Sigmoid colon (tissue), 7 donors: ENCODE results near the gene QRFP. TPM values are rescaled to one million over a fixed set of nuclear protein-coding genes. Genes with fewer than 3 reads are reported as not detected.
A peak's percentile ranks its signal among the peaks of the same experiment; 100 is the strongest.

Source experiments
- DNase-seq: peaks from one replicate; pipeline ENCODE4 v3.0.0-alpha.2; 2019
- H3K27ac ChIP-seq, 4 donors: fragments of 200-600 bp; sonication (generic); one replicate each; pipeline ENCODE4 v1.5.1; 2016 to 2019; ENCODE audit warnings: mild to moderate bottlenecking in 1 of 4
- H3K27me3 ChIP-seq, 3 donors: fragments of 200-600 bp; sonication (generic); one replicate each; pipeline ENCODE4 v1.5.1; 2019; ENCODE audit warnings: mild to moderate bottlenecking in 1 of 3
- H3K36me3 ChIP-seq, 4 donors: fragments of 200-600 bp; sonication (generic); one replicate each; pipeline ENCODE4 v1.5.1; 2016 to 2019
- H3K4me1 ChIP-seq, 4 donors: fragments of 200-600 bp; sonication (generic); one replicate each; pipeline ENCODE4 v1.5.1; 2017 to 2019
- H3K4me3 ChIP-seq, 4 donors: fragments of 200-600 bp; sonication (generic); one replicate each; pipeline ENCODE4 v1.5.1; 2017 to 2019; ENCODE audit warnings: mild to moderate bottlenecking in 2 of 4, moderate library complexity in 1 of 4
- H3K9me3 ChIP-seq, 4 donors: fragments of 200-600 bp in 3 of 4; sonication (generic) in 3 of 4; one replicate each; pipeline versions ENCODE4 v1.5.1 to v1.6.1; 2013 to 2019
- CTCF ChIP-seq, 4 experiments: fragments of 450-650 bp in 3 of 4; fragments of 200-600 bp in 1 of 4; IDR thresholded peaks; one replicate each; pipeline ENCODE4 v1.5.1; 2016 to 2019; ENCODE audit warnings: antibody characterized with exemption in 4 of 4, mild to moderate bottlenecking in 3 of 4, moderate library complexity in 2 of 4
- EP300 ChIP-seq, 4 donors: sonication (generic); formaldehyde crosslinking; IDR thresholded peaks; one replicate each; pipeline ENCODE4 v1.6.1; 2017; ENCODE audit warnings: antibody characterized with exemption in 4 of 4
- POLR2A ChIP-seq, 2 donors: fragments of 450-650 bp; IDR thresholded peaks; one replicate each; pipeline ENCODE4 v1.6.1; 2016; ENCODE audit warnings: antibody characterized with exemption in 2 of 2, mild to moderate bottlenecking in 2 of 2, moderate library complexity in 2 of 2
- POLR2AphosphoS5 ChIP-seq, 4 donors: sonication (generic); formaldehyde crosslinking; IDR thresholded peaks; one replicate each; pipeline ENCODE4 v1.6.1; 2017; ENCODE audit warnings: antibody characterized with exemption in 4 of 4
- WGBS, 2 donors: extraction: QIAGEN DNeasy Blood & Tissue Kit; methylation state at CpG; one replicate each; pipeline ENCODE4 v1.1.7; 2013; 5-methylcytosine and 5-hydroxymethylcytosine counted together
- intact Hi-C: fragments of 100-400 bp; cut with DNase I; formaldehyde crosslinking; loops from one replicate; pipeline ENCODE4 v1.15.1; 2023
- polyA plus RNA-seq, 3 donors: library from polyadenylated mRNA; stranded (reverse); fragments of 200-250 nt; gene quantifications; one replicate each; pipeline ENCODE4 v1.2.3, GENCODE V29; 2013
- total RNA-seq, 4 donors: library from RNA; depleted of rRNA; stranded (reverse); fragments of >200 nt; gene quantifications; one replicate each; pipeline ENCODE4 v1.1.0, GENCODE V29; 2016
- donor health status: healthy with polysubstance abuse.
- donor health status: Bipolar disorder and iron deficiency.
- donor health status: healthy.

The QRFP gene
- total and polyA plus RNA-seq, 7 donors, result 0.20 TPM; not detected in 6

DNA sequence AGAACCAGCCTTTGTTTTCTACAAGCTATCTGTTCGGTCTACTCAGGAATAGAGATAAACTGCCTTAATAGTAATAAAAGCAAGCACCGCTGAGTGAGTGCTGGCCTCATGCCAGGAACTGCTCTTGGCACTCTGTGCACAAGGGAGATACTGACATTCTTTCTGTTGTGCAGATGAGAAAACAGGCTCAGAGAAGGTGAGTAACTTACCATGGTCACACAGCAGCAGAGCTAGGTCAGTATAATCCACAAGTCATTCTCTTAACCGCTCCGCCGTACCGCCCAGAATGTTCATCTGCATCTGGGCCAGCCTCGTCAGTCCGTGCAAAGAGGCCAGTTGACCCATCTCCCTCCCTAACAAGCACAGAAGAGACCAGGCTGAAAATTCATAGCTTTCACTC is 27.4 kb downstream of the QRFP start:
- H3K36me3 ChIP-seq, result peaks cover 14 to 81% (median 37%) of the 10 kb centered on the region in 4 donors
- no peak for DNase-seq
- no peak overlapping the region for H3K4me3 ChIP-seq
- no peaks in the 10 kb centered on the region for H3K27me3 ChIP-seq
- peaks cover 0 to 98% (median 84%) of the 10 kb centered on the region in 4 donors for H3K4me1 ChIP-seq
- intact Hi-C loops, result loop anchor here (5.0 to 10.0 kb wide), 2 partner anchors 73 to 424 kb away; partner anchors contain the start of gene ASS1
- WGBS, 2 donors, result 68 to 75% methylated on average over 8 of the region's 8 CpGs
- no peaks in the 10 kb centered on the region for H3K9me3 ChIP-seq
- TF ChIP-seq POLR2AphosphoS5 (IDR thresholded peaks at IDR 0.05) (peak in 2 of 4 donors; percentile 36 to 40), EP300 (IDR thresholded peaks at IDR 0.05) (no peak), POLR2A (IDR thresholded peaks at IDR 0.05) (no peak)
- peak overlapping the region in 2 of 4 donors; percentile 89 to 95 for H3K27ac ChIP-seq

GRCh38 chr9:130868230-130868629 is 28.4 kb downstream of the QRFP start:
- H3K9me3 ChIP-seq, result no peaks in the 10 kb centered on the region
- peak overlapping the region in 3 of 4 donors; percentile 22 to 95 (median 89) for H3K27ac ChIP-seq
- peaks cover 9 to 80% (median 31%) of the 10 kb centered on the region in 4 donors for H3K36me3 ChIP-seq
- TF ChIP-seq POLR2AphosphoS5 (IDR thresholded peaks at IDR 0.05) (no peak), CTCF (IDR thresholded peaks at IDR 0.05) (no peak), POLR2A (IDR thresholded peaks at IDR 0.05) (no peak), EP300 (IDR thresholded peaks at IDR 0.05) (no peak)
- H3K27me3 ChIP-seq, result no peaks in the 10 kb centered on the region
- H3K4me1 ChIP-seq, result peaks cover 0 to 98% (median 88%) of the 10 kb centered on the region in 4 donors
- H3K4me3 ChIP-seq, result no peak overlapping the region
- WGBS, 2 donors, result 81 to 94% methylated on average over 3 of the region's 3 CpGs
- DNase-seq, result no peak
- intact Hi-C loops, result loop anchor here (5.0 to 10.0 kb wide), 2 partner anchors 74 to 423 kb away; partner anchors contain the start of gene ASS1

- H3K27ac ChIP-seq, result peak overlapping the region in 3 of 4 donors; percentile 21 to 95 (median 89)
- 90 to 92% methylated on average over 9 of the region's 9 CpGs for WGBS, 2 donors
- DNase-seq, result no peak
- no peak overlapping the region for H3K4me3 ChIP-seq
- no peaks in the 10 kb centered on the region for H3K27me3 ChIP-seq
- intact Hi-C loops, result loop anchor here (2.0 to 10.0 kb wide), 3 partner anchors 75 to 423 kb away; partner anchors contain the start of gene ASS1
- H3K4me1 ChIP-seq, result peaks cover 0 to 98% (median 88%) of the 10 kb centered on the region in 4 donors
- peaks cover 6 to 80% (median 30%) of the 10 kb centered on the region in 4 donors for H3K36me3 ChIP-seq
- TF ChIP-seq CTCF (IDR thresholded peaks at IDR 0.05), result no peak
- no peak for TF ChIP-seq POLR2AphosphoS5 (IDR thresholded peaks at IDR 0.05)
- TF ChIP-seq EP300 (IDR thresholded peaks at IDR 0.05), result no peak
- no peak for TF ChIP-seq POLR2A (IDR thresholded peaks at IDR 0.05)
- H3K9me3 ChIP-seq, result no peaks in the 10 kb centered on the region
Measured at GRCh38 chr9:130867556-130867955, 29.1 kb downstream of the QRFP start.

DNA sequence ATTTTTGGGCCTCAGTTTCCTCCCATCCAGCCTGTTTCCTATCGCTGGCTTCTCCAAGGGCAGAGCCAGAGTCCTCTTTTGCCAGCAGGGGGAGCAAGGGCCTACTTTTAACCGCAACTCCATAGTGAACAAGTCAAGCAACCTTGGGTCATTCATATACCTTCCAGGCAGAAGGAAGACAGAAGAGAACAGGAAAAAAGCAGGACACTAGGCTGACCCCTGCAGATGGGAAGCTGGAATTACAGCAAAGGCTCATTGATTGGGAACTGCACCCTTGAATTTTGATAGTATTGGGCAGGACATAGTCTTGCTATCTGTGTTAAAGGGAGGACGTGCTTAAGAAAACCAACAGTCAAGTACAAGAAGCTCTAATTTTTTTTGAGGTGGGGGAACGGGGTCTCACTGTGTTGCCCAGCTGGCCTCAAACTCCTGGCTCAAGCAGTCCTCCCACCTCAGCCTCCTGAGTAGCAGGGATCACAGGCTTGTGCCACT is 30.1 kb downstream of the QRFP start:
- H3K9me3 ChIP-seq, result no peaks in the 10 kb centered on the region
- H3K36me3 ChIP-seq, result peaks cover 0 to 77% (median 22%) of the 10 kb centered on the region in 4 donors
- no peaks in the 10 kb centered on the region for H3K27me3 ChIP-seq
- TF ChIP-seq CTCF (IDR thresholded peaks at IDR 0.05), result peak in 3 of 4 experiments; percentile 79 to 87 (median 86)
- TF ChIP-seq POLR2AphosphoS5 (IDR thresholded peaks at IDR 0.05), result peak in 2 of 4 donors; percentile 11 to 21
- TF ChIP-seq EP300 (IDR thresholded peaks at IDR 0.05), result no peak
- peak overlapping the region in 3 of 4 donors; percentile 50 to 95 (median 89) for H3K27ac ChIP-seq
- peak; percentile 82 for DNase-seq
- no peak overlapping the region for H3K4me3 ChIP-seq
- H3K4me1 ChIP-seq, result peaks cover 0 to 98% (median 89%) of the 10 kb centered on the region in 4 donors
- intact Hi-C loops, result loop anchor here (2.0 to 10.0 kb wide), 3 partner anchors 76 to 422 kb away; partner anchors contain the start of gene ASS1
- WGBS, 2 donors, result 31 to 47% methylated on average over 4 of the region's 4 CpGs

- intact Hi-C loops, result loop anchor here (2.0 to 10.0 kb wide), 3 partner anchors 76 to 421 kb away; partner anchors contain the start of gene ASS1
Measured at GRCh38 chr9:130865921-130866320, 30.7 kb downstream of the QRFP start.

More at GRCh38 chr9:130865921-130866320, 30.7 kb downstream of the QRFP start:
- H3K36me3 ChIP-seq, result peaks cover 0 to 72% (median 22%) of the 10 kb centered on the region in 4 donors
- no peak for TF ChIP-seq POLR2A (IDR thresholded peaks at IDR 0.05)
- no peak for TF ChIP-seq POLR2AphosphoS5 (IDR thresholded peaks at IDR 0.05)
- no peak for TF ChIP-seq CTCF (IDR thresholded peaks at IDR 0.05)
- no peak for TF ChIP-seq EP300 (IDR thresholded peaks at IDR 0.05)
- WGBS, 2 donors, result 95 to 98% methylated on average over 3 of the region's 3 CpGs
- no peak overlapping the region for H3K4me3 ChIP-seq
- DNase-seq, result no peak
- no peaks in the 10 kb centered on the region for H3K27me3 ChIP-seq
- no peaks in the 10 kb centered on the region for H3K9me3 ChIP-seq
- H3K4me1 ChIP-seq, result peaks cover 0 to 98% (median 90%) of the 10 kb centered on the region in 4 donors
- peak overlapping the region in 3 of 4 donors; percentile 85 to 95 (median 89) for H3K27ac ChIP-seq
